GM12801 (cell line): ENCODE results near the gene CACNA1C.

Experiments used
- TF ChIP-seq, protein P1 (sequence below): IDR thresholded peaks from one replicate; pipeline ENCODE4 v1.5.1; 2011; ENCODE audit warnings: control low read depth; ENCODE audit not compliant: insufficient read length; ENCODE audit errors: extremely low read depth

Gene CACNA1C

DNA sequence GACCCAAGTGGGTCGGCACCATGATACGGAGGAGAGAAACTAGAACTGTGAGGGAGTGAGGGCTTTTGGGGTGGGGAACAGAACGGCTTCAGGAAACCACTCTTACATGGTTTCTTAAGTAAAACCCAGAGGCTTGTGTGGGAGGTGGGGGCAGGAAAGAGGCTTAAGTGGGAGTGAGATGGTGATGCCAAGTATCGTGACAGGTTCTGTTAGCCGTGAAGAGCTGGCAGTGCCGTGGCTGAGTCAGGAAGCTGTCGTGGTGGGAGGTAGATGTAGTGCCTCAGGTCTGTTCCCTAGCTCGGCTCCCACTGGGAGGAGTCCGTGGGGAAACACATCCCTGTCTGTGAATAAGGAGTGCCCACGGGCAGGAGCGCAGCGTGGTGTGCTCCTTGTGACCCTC lies 556.2 kb downstream of the CACNA1C start:
- TF ChIP-seq, protein P1, sequence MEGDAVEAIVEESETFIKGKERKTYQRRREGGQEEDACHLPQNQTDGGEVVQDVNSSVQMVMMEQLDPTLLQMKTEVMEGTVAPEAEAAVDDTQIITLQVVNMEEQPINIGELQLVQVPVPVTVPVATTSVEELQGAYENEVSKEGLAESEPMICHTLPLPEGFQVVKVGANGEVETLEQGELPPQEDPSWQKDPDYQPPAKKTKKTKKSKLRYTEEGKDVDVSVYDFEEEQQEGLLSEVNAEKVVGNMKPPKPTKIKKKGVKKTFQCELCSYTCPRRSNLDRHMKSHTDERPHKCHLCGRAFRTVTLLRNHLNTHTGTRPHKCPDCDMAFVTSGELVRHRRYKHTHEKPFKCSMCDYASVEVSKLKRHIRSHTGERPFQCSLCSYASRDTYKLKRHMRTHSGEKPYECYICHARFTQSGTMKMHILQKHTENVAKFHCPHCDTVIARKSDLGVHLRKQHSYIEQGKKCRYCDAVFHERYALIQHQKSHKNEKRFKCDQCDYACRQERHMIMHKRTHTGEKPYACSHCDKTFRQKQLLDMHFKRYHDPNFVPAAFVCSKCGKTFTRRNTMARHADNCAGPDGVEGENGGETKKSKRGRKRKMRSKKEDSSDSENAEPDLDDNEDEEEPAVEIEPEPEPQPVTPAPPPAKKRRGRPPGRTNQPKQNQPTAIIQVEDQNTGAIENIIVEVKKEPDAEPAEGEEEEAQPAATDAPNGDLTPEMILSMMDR = no peak

DNA sequence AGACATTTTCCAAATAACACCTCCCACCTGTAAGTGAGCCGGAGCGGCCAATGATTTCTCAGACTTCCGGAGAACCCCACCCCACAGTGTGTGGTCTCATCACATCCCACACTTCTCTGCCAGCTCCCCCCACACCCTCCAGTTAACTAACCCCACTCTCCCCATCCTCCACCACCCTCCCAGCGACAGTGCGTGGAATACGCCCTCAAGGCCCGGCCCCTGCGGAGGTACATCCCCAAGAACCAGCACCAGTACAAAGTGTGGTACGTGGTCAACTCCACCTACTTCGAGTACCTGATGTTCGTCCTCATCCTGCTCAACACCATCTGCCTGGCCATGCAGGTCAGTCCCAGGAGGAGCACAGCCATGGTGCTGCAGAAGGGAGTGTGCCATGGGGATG lies 557.6 kb downstream of the CACNA1C start:
- TF ChIP-seq, protein P1 = no peak

DNA sequence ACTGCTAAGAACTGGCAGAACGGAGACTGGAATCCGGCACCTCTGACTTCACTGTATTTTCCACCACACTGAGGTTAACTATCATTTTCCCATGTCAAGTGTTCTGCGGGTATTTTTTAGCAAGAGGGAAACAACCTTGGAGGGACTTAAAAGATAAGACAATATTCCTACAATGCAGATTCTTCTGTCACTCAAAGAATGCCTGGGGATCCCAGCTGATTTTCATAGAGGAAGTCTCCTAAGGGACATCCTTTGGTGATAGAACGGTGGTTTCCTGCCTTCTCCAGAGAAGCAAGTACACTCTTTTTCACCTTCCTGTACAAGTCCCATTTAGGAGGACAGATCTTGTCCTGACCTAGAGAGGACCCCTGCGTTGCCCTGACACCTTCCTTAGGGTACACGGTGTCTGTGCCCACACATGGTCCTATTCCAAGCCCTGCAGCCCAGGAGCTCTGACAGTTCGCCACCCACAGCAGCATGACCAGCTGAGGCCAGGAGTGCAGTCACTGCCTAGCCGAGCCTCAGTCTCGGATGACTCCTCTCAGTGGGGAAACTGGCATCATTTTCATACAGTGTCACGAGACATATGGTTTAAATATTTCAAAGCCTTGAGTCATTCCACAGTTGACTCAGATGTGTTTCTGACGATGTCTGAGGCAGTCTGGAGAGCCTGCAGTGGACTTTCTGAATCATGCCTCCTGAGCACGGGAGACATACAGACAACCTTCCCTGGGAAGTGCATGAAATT lies 560.7 kb downstream of the CACNA1C start:
- TF ChIP-seq, protein P1 = no peak

DNA sequence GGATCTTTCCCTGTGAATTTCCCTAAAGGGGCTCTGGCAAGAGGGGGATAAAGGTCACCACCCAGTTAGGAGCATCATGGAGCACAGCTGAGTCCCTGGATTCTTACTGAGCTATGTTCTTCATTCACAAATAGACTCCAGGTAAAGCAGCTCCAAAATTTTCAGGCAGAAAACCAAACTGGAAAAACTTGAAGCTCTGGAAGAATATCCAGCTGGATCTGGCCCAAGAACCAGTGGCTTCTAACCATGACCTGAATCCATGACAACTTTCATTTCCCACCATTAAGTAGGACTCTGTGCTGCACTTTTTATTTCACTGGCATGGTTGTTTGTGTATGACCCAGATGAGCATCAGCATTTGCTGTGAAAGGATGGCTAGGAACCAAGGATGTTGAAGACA lies 561.6 kb downstream of the CACNA1C start:
- TF ChIP-seq, protein P1 = no peak

DNA sequence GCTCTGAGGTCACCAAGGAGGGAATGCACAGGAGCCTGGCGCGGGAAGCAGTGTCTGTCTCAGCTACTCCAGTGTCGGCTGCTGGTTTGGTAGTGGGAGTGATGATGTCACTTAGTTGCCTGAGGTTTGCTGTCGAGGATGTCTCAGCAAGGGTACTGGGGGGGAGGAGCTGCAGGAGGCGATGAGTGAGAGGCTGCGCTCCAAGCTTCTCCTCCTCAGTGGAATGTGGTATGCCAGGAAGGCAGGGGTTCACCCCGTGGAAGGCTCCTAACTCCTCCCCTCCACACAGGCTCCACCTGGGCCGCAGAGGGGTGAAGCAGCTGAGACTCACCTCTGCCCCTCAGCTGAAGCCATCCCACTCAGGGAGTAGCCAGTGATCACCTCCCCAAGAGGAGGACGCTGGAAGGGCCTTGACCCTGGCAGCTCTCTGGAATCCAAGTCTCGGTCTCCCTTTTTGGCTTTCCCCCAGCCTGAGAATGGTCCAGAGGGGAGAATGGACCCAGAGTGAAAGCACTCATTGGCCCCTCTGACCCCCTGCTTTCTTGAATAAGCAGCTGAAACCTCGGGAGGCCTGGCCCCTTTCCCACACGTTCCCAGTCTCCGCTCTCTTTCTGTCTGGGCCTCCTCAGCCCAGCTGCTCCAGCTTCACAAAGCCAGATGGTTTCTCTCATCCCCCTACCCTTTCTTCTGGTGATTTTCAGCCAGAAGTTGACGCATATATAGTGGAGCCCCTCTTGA lies 563.0 kb downstream of the CACNA1C start:
- TF ChIP-seq, protein P1 = no peak

DNA sequence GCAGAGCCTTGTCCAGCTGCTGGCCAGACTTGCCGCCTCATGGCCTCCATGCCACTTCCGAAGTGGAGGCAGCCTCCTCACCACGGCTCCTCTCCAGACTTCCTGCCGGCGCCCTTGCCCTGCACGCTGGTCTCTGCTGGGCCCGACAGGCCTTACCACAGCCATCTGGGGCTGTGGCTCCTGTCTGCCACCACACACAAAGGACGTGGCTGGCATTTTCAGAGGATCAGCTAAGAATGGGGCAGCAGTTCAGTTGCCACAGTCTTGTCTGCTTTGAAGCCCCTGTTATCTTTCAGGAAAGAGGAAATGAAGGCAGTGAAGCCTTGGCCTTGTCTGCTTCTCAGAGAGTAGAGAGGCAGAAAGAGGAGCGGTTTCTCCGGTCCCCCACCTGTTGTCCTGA lies 564.0 kb downstream of the CACNA1C start:
- TF ChIP-seq, protein P1 = no peak

DNA sequence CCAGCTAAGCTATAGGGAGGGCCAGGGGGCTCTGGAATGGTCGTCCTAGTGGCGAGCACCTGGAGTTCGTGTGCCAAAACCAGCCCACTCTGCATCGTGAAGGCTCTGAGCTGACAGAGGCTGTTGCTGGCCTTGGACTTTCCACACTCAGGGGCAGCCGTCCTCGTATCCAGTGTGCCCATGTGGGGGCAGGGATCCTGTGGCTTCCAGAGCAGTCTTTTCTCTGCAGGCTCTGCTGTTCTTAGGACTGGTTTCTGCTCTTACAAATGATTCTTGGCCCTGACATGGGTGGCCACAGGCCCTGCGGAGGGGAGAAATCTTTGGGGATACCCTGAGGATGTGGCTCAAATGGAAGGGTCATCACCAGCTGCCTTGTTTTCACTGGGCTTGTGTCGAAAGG lies 564.6 kb downstream of the CACNA1C start:
- TF ChIP-seq, protein P1 = no peak
